MM.1S (cell line): ENCODE results near the gene ADCYAP1R1.

Source experiments
- CTCF ChIP-seq: fragments of 300-600 bp; sonication (generic); IDR thresholded peaks from 2 replicates; pipeline ENCODE4 v1.5.1; 2016; ENCODE audit warnings: antibody characterized with exemption, low read length, mixed read lengths
- EZH2 ChIP-seq: fragments of 300-600 bp; sonication (generic); optimal IDR thresholded peaks from 2 replicates; pipeline ENCODE3; 2017; ENCODE audit warnings: low read depth, mild to moderate bottlenecking, antibody characterized with exemption, low read length, mixed read lengths

- TF ChIP-seq CTCF (no peak), EZH2 (no peak)
Observed at GRCh38 chr7:31071645-31072029, 19.5 kb downstream of the ADCYAP1R1 start.
